Muscle of arm (tissue), 12 donors: ENCODE data around the gene C1orf174. TPM values are rescaled to one million over a fixed set of nuclear protein-coding genes. Genes with fewer than 3 reads are reported as not detected.
"Not testable (repeated sequence)": the region's sequence is repeated elsewhere in the genome, so short reads cannot be mapped to it uniquely, and the experiment has no call there.

Experiments
- DNase-seq: peaks from one replicate; pipeline ENCODE4 v3.0.0-alpha.2; 2013
- polyA plus RNA-seq, 12 donors: library from polyadenylated mRNA; unstranded; fragments of 120-200 nt; gene quantifications; one replicate each; pipeline ENCODE4 v1.2.1, GENCODE V29; 2013; ENCODE audit not compliant: insufficient read length in 12 of 12

C1orf174 gene
- polyA plus RNA-seq, 12 donors: 12.2 to 173 (median 17.7) TPM

GRCh38 chr1:3929126-3929525, 29.1 kb upstream of the C1orf174 start:
- DNase-seq: no peak

- DNase-seq: no peak
Observed at GRCh38 chr1:3928586-3928985, 28.5 kb upstream of the C1orf174 start.

- no peak for DNase-seq
Observed at GRCh38 chr1:3926956-3927355, 26.9 kb upstream of the C1orf174 start.

- DNase-seq: no peak
Observed at GRCh38 chr1:3925762-3926161, 25.7 kb upstream of the C1orf174 start.

GRCh38 chr1:3925256-3925655, 25.2 kb upstream of the C1orf174 start:
- no peak for DNase-seq

- DNase-seq: no peak
Observed at GRCh38 chr1:3924825-3925220, 24.8 kb upstream of the C1orf174 start.

GRCh38 chr1:3924186-3924824, 24.2 kb upstream of the C1orf174 start:
- no peak for DNase-seq

- no peak for DNase-seq
Observed at GRCh38 chr1:3923378-3924185, 23.5 kb upstream of the C1orf174 start.

- no peak for DNase-seq
Observed at GRCh38 chr1:3922851-3923250, 22.8 kb upstream of the C1orf174 start.

GRCh38 chr1:3922201-3922725, 22.2 kb upstream of the C1orf174 start:
- no peak for DNase-seq

- DNase-seq: no peak
Observed at GRCh38 chr1:3921765-3922164, 21.7 kb upstream of the C1orf174 start.

- no peak for DNase-seq
Observed at GRCh38 chr1:3919706-3920105, 19.6 kb upstream of the C1orf174 start.

GRCh38 chr1:3918966-3919611, 19.0 kb upstream of the C1orf174 start:
- no peak for DNase-seq

GRCh38 chr1:3918359-3918758, 18.3 kb upstream of the C1orf174 start:
- DNase-seq: not testable (repeated sequence)

GRCh38 chr1:3917761-3918160, 17.7 kb upstream of the C1orf174 start:
- no peak for DNase-seq

- DNase-seq: no peak
Observed at GRCh38 chr1:3915551-3916121, 15.6 kb upstream of the C1orf174 start.

- no peak for DNase-seq
Observed at GRCh38 chr1:3914911-3915310, 14.8 kb upstream of the C1orf174 start.

- DNase-seq: no peak
Observed at GRCh38 chr1:3914331-3914851, 14.3 kb upstream of the C1orf174 start.

- no peak for DNase-seq
Observed at GRCh38 chr1:3912809-3913685, 13.0 kb upstream of the C1orf174 start.

GRCh38 chr1:3911981-3912808, 12.1 kb upstream of the C1orf174 start:
- no peak for DNase-seq
